ENCODE data around the gene NFATC2.

DNA sequence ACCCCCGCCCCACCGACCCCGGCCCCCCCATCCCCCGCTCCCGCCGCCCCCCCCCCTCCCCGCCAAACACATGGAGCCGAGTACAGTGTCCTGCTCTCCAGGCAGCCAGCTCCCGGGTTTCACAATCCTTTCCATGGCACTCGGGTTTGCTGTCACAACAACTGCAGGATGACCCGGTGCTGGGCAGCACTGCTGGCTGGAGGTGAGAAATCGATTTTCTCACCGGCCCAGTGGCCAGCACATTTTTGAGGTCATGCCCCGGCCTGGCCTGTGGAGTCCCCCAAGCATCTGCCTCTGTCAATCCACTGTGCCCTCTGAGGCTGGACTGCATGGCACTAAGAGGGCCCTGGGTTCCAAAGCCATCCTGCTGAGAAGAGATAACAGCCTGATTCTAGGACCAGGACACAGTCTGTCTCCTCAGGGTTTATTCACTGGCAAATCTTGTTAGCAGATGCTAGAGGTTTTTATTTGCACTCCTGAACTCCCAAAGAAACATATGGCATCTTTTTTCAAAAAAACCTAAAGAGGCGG lies 129.5 kb downstream of the NFATC2 start:
- TF ChIP-seq FOXM1 (IDR thresholded peaks at IDR 0.05; ENCODE audit: borderline replicate concordance) (no peak), BHLHE40 (IDR thresholded peaks at IDR 0.05; ENCODE audit: borderline replicate concordance) (no peak), NFRKB (IDR thresholded peaks at IDR 0.05) (no peak), TARDBP (IDR thresholded peaks at IDR 0.05) (no peak), ZNF384 (IDR thresholded peaks at IDR 0.05) (no peak), ARNT (IDR thresholded peaks at IDR 0.05) (no peak), FOXA1 (IDR thresholded peaks at IDR 0.05) (no peak), SUZ12 (IDR thresholded peaks at IDR 0.05) (no peak), ELF4 (IDR thresholded peaks at IDR 0.05) (no peak), L3MBTL2 (conservative IDR thresholded peaks at IDR 0.05) (no peak)
